Neural progenitor cell (in vitro differentiated cells): Measurements from ENCODE around the gene RSPO1.

ENCODE experiments used
- CTCF ChIP-seq: fragments of 200-600 bp; sonication (generic); IDR thresholded peaks from 2 replicates; pipeline ENCODE4 v1.5.1; 2017; ENCODE audit warnings: antibody characterized with exemption, mild to moderate bottlenecking
- EZH2 ChIP-seq: fragments of 200-600 bp; sonication (generic); IDR thresholded peaks from 2 replicates; pipeline ENCODE4 v1.6.1; 2017; ENCODE audit warnings: antibody characterized with exemption, mild to moderate bottlenecking, moderate library complexity

- TF ChIP-seq EZH2 (no peak), CTCF (no peak)
These were observed 28.8 kb downstream of the RSPO1 start for GRCh38 chr1:37605806-37606474.
